BE2C (cell line): ENCODE measurements around the gene BEGAIN.

Source experiments
- DNase-seq: peaks from one replicate; pipeline ENCODE4 v3.0.0-alpha.2; 2020
- H3K27me3 ChIP-seq: fragments of 250-450 bp; sonication (Bioruptor Pico); 2 replicates; pipeline ENCODE4 v1.5.1; 2020; ENCODE audit warnings: mild to moderate bottlenecking
- H3K36me3 ChIP-seq: fragments of 250-450 bp; sonication (Bioruptor Pico); 2 replicates; pipeline ENCODE4 v1.5.1; 2020; ENCODE audit warnings: mild to moderate bottlenecking
- H3K4me1 ChIP-seq: fragments of 250-450 bp; sonication (Bioruptor Pico); 2 replicates; pipeline ENCODE4 v1.5.1; 2020
- H3K4me3 ChIP-seq: 2 replicates; pipeline ENCODE4 v1.5.1; 2011; ENCODE audit warnings: low read depth, low read length
- H3K9me3 ChIP-seq: fragments of 250-450 bp; sonication (Bioruptor Pico); 2 replicates; pipeline ENCODE4 v1.5.1; 2020
- CTCF ChIP-seq: IDR thresholded peaks from 2 replicates; pipeline ENCODE4 v1.5.1; 2012; ENCODE audit warnings: mild to moderate bottlenecking, low read depth, low read length

Gene BEGAIN

GRCh38 chr14:100601064-100601463, 13.8 kb upstream of the BEGAIN start:
- Histone ChIP-seq H3K27me3 (no peaks in the 10 kb centered on the region), H3K4me1 (no peaks in the 10 kb centered on the region), H3K4me3 (no peak overlapping the region), H3K36me3 (no peaks in the 10 kb centered on the region), H3K9me3 (no peaks in the 10 kb centered on the region)
- DNase-seq: no peak
- no peak for TF ChIP-seq CTCF

GRCh38 chr14:100599981-100600380, 12.8 kb upstream of the BEGAIN start:
- Histone ChIP-seq H3K4me1 (no peaks in the 10 kb centered on the region), H3K9me3 (no peaks in the 10 kb centered on the region), H3K36me3 (no peaks in the 10 kb centered on the region), H3K27me3 (no peaks in the 10 kb centered on the region), H3K4me3 (no peak overlapping the region)
- no peak for DNase-seq
- no peak for TF ChIP-seq CTCF

GRCh38 chr14:100594625-100594951, 7.4 kb upstream of the BEGAIN start:
- Histone ChIP-seq H3K27me3 (no peaks in the 10 kb centered on the region), H3K36me3 (no peaks in the 10 kb centered on the region), H3K4me3 (no peak overlapping the region), H3K9me3 (no peaks in the 10 kb centered on the region), H3K4me1 (no peaks in the 10 kb centered on the region)
- no peak for DNase-seq
- no peak for TF ChIP-seq CTCF

GRCh38 chr14:100593751-100594624, 6.8 kb upstream of the BEGAIN start:
- Histone ChIP-seq H3K9me3 (no peaks in the 10 kb centered on the region), H3K4me1 (peaks cover under 1% of the 10 kb centered on the region; the same call in 1 of the 2 replicates), H3K36me3 (no peaks in the 10 kb centered on the region), H3K27me3 (no peaks in the 10 kb centered on the region), H3K4me3 (no peak overlapping the region)
- no peak for TF ChIP-seq CTCF
- DNase-seq: peak; percentile 4

GRCh38 chr14:100592972-100593371, 5.8 kb upstream of the BEGAIN start:
- peak; percentile 33 for DNase-seq
- H3K27me3 ChIP-seq: no peaks in the 10 kb centered on the region; the same call in 1 of the 2 replicates
- no peaks in the 10 kb centered on the region for H3K9me3 ChIP-seq
- no peaks in the 10 kb centered on the region for H3K36me3 ChIP-seq
- no peak overlapping the region for H3K4me3 ChIP-seq
- H3K4me1 ChIP-seq: peaks cover 10% of the 10 kb centered on the region
- TF ChIP-seq CTCF: no peak

- Histone ChIP-seq H3K4me1 (peaks cover 14% of the 10 kb centered on the region), H3K4me3 (no peak overlapping the region), H3K9me3 (no peaks in the 10 kb centered on the region), H3K36me3 (no peaks in the 10 kb centered on the region), H3K27me3 (no peaks in the 10 kb centered on the region; the same call in 1 of the 2 replicates)
- no peak for TF ChIP-seq CTCF
- DNase-seq: peak; percentile 9
These were observed 5.3 kb upstream of the BEGAIN start for GRCh38 chr14:100592461-100592891.
